Measurements from ENCODE around the gene PRDM2.

GRCh38 chr1:13871413-13871812 is 171.4 kb downstream of the PRDM2 start:
- TF ChIP-seq, protein P1, sequence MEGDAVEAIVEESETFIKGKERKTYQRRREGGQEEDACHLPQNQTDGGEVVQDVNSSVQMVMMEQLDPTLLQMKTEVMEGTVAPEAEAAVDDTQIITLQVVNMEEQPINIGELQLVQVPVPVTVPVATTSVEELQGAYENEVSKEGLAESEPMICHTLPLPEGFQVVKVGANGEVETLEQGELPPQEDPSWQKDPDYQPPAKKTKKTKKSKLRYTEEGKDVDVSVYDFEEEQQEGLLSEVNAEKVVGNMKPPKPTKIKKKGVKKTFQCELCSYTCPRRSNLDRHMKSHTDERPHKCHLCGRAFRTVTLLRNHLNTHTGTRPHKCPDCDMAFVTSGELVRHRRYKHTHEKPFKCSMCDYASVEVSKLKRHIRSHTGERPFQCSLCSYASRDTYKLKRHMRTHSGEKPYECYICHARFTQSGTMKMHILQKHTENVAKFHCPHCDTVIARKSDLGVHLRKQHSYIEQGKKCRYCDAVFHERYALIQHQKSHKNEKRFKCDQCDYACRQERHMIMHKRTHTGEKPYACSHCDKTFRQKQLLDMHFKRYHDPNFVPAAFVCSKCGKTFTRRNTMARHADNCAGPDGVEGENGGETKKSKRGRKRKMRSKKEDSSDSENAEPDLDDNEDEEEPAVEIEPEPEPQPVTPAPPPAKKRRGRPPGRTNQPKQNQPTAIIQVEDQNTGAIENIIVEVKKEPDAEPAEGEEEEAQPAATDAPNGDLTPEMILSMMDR (optimal IDR thresholded peaks at IDR 0.05 in 1 of 3, IDR thresholded peaks at IDR 0.05 in 1 of 3, conservative IDR thresholded peaks at IDR 0.05 in 1 of 3; ENCODE audit: extremely low read depth in 1 of 3, insufficient read depth in 2 of 3, low read length in 3 of 3), result no peak
- TF ChIP-seq EZH2 (IDR thresholded peaks at IDR 0.05; ENCODE audit: low read length), result no peak

All from keratinocyte (primary cell).